ENCODE results near the gene NAGLU.

- TF ChIP-seq, protein P1, sequence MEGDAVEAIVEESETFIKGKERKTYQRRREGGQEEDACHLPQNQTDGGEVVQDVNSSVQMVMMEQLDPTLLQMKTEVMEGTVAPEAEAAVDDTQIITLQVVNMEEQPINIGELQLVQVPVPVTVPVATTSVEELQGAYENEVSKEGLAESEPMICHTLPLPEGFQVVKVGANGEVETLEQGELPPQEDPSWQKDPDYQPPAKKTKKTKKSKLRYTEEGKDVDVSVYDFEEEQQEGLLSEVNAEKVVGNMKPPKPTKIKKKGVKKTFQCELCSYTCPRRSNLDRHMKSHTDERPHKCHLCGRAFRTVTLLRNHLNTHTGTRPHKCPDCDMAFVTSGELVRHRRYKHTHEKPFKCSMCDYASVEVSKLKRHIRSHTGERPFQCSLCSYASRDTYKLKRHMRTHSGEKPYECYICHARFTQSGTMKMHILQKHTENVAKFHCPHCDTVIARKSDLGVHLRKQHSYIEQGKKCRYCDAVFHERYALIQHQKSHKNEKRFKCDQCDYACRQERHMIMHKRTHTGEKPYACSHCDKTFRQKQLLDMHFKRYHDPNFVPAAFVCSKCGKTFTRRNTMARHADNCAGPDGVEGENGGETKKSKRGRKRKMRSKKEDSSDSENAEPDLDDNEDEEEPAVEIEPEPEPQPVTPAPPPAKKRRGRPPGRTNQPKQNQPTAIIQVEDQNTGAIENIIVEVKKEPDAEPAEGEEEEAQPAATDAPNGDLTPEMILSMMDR (IDR thresholded peaks at IDR 0.05): no peak
- TF ChIP-seq POLR2AphosphoS5 (IDR thresholded peaks at IDR 0.05) (no peak), POLR2A (IDR thresholded peaks at IDR 0.05) (no peak)
Measured at GRCh38 chr17:42508426-42509165, 27.4 kb upstream of the NAGLU start.
